MCF 10A (cell line): ENCODE results near the gene INTU. TPM values are rescaled to one million over a fixed set of nuclear protein-coding genes. Genes with fewer than 3 reads are reported as not detected.

Source experiments
- BruUV-seq: library from RNA; stranded (reverse); fragments of 400-500 nt; replicated peaks from 2 replicates; lab custom pipeline; 2021; lab: Mats Ljungman, UMichigan
- CTCF ChIA-PET: fragments of 300-600 bp; sonication (Branson Sonifier 250); formaldehyde crosslinking; extraction: SDS; loops from one replicate; lab custom pipeline; 2021; ENCODE audit warnings: antibody characterized with exemption, inconsistent platforms; lab: Yijun Ruan, JAX
- POLR2A ChIA-PET: fragments of 300-600, 350-650 bp; sonication (Branson Sonifier 250); formaldehyde crosslinking; extraction: SDS; loops from one replicate; lab custom pipeline; 2020; ENCODE audit warnings: antibody characterized with exemption, inconsistent platforms; lab: Yijun Ruan, JAX
- DNase-seq: peaks from one replicate; pipeline ENCODE4 v3.0.0-alpha.2; 2018; ENCODE audit not compliant: unreplicated experiment
- H3K27ac Mint-ChIP-seq: one replicate; pipeline ENCODE4 v1.8.0; 2022; ENCODE audit warnings: mild to moderate bottlenecking, low read depth, mixed read lengths; ENCODE audit not compliant: unreplicated experiment
- H3K27me3 Mint-ChIP-seq: one replicate; pipeline ENCODE4 v1.8.0; 2022; ENCODE audit warnings: mixed read lengths; ENCODE audit not compliant: insufficient read depth, unreplicated experiment
- H3K36me3 Mint-ChIP-seq: one replicate; pipeline ENCODE4 v1.8.0; 2022; ENCODE audit warnings: mild to moderate bottlenecking, moderate library complexity, mixed read lengths; ENCODE audit not compliant: insufficient read depth, unreplicated experiment
- H3K4me1 Mint-ChIP-seq: one replicate; pipeline ENCODE4 v1.8.0; 2022; ENCODE audit warnings: mixed read lengths; ENCODE audit not compliant: insufficient read depth, unreplicated experiment
- H3K4me3 Mint-ChIP-seq: one replicate; pipeline ENCODE4 v1.8.0; 2022; ENCODE audit warnings: mild to moderate bottlenecking, moderate library complexity, mixed read lengths; ENCODE audit not compliant: unreplicated experiment
- H3K9me3 Mint-ChIP-seq: one replicate; pipeline ENCODE4 v1.8.0; 2022; ENCODE audit warnings: mixed read lengths; ENCODE audit not compliant: unreplicated experiment
- CTCF ChIP-seq: fragments of 200-600 bp; IDR thresholded peaks from one replicate; pipeline ENCODE4 v1.8.0; 2022; ENCODE audit warnings: antibody characterized with exemption, mild to moderate bottlenecking; ENCODE audit not compliant: unreplicated experiment
- intact Hi-C: fragments of 100-400 bp; cut with micrococcal nuclease; formaldehyde crosslinking; loops from 2 replicates; pipeline ENCODE4 v1.14.1; 2022
- total RNA-seq: library from RNA; stranded (reverse); gene quantifications from 2 replicates; pipeline ENCODE4 v1.2.3, GENCODE V29; 2022

INTU gene
- total RNA-seq, 1 experiment from 2014 or later = 5.9 TPM

- H3K27me3 Mint-ChIP-seq = no peaks in the 10 kb centered on the region
- intact Hi-C loops = no loop called here
- no peak overlapping the region for H3K4me3 Mint-ChIP-seq
- CTCF ChIA-PET = no interaction called here
- no peak for DNase-seq
- H3K36me3 Mint-ChIP-seq = no peaks in the 10 kb centered on the region
- no peaks in the 10 kb centered on the region for H3K4me1 Mint-ChIP-seq
- H3K27ac Mint-ChIP-seq = no peak overlapping the region
- TF ChIP-seq CTCF = no peak
- POLR2A ChIA-PET = no interaction called here
- BruUV-seq = no TSS peak
- H3K9me3 Mint-ChIP-seq = no peaks in the 10 kb centered on the region
Measured at GRCh38 chr4:127668770-127669169, 36.0 kb downstream of the INTU start.

GRCh38 chr4:127669691-127670090, 36.9 kb downstream of the INTU start:
- ChIA-PET POLR2A (interaction anchor here (1.2 kb wide), 1 partner anchor 9 kb away, joined by 3 read pairs; no protein-coding TSS in a partner anchor), CTCF (no interaction called here)
- Mint-ChIP-seq H3K27me3 (no peaks in the 10 kb centered on the region), H3K4me3 (no peak overlapping the region), H3K4me1 (no peaks in the 10 kb centered on the region), H3K9me3 (no peaks in the 10 kb centered on the region), H3K36me3 (no peaks in the 10 kb centered on the region), H3K27ac (no peak overlapping the region)
- intact Hi-C loops = no loop called here
- TF ChIP-seq CTCF = no peak
- BruUV-seq = no TSS peak
- DNase-seq = no peak

- CTCF ChIA-PET = interaction anchor here (1.1 kb wide), 1 partner anchor 18 kb away, joined by 4 read pairs; no protein-coding TSS in a partner anchor
- H3K4me1 Mint-ChIP-seq = no peaks in the 10 kb centered on the region
Measured at GRCh38 chr4:127672111-127672510, 39.4 kb downstream of the INTU start.

GRCh38 chr4:127685292-127685691, 52.5 kb downstream of the INTU start:
- no peak for TF ChIP-seq CTCF
- intact Hi-C loops = no loop called here
- POLR2A ChIA-PET = interaction anchor here (0.7 to 2.7 kb wide), 5 partner anchors 15 to 98 kb away, joined by 3 to 16 read pairs (median 5); partner anchors contain the start of gene INTU
- CTCF ChIA-PET = interaction anchor here (1.5 to 1.7 kb wide), 3 partner anchors 29 to 81 kb away, joined by 4 to 5 read pairs (median 4); no protein-coding TSS in a partner anchor
- BruUV-seq = no TSS peak
- Mint-ChIP-seq H3K36me3 (no peaks in the 10 kb centered on the region), H3K4me1 (peaks cover 17% of the 10 kb centered on the region), H3K27ac (no peak overlapping the region), H3K27me3 (no peaks in the 10 kb centered on the region), H3K9me3 (no peaks in the 10 kb centered on the region), H3K4me3 (no peak overlapping the region)
- no peak for DNase-seq

More at GRCh38 chr4:127672111-127672510, 39.4 kb downstream of the INTU start:
- H3K9me3 Mint-ChIP-seq = no peaks in the 10 kb centered on the region
- no peaks in the 10 kb centered on the region for H3K27me3 Mint-ChIP-seq
- no peaks in the 10 kb centered on the region for H3K36me3 Mint-ChIP-seq
- no peak for TF ChIP-seq CTCF
- H3K4me3 Mint-ChIP-seq = no peak overlapping the region
- POLR2A ChIA-PET = no interaction called here
- intact Hi-C loops = no loop called here
- no peak overlapping the region for H3K27ac Mint-ChIP-seq
- no TSS peak for BruUV-seq
- no peak for DNase-seq
